ENCODE results near the gene SPATA3.

Gene SPATA3

DNA sequence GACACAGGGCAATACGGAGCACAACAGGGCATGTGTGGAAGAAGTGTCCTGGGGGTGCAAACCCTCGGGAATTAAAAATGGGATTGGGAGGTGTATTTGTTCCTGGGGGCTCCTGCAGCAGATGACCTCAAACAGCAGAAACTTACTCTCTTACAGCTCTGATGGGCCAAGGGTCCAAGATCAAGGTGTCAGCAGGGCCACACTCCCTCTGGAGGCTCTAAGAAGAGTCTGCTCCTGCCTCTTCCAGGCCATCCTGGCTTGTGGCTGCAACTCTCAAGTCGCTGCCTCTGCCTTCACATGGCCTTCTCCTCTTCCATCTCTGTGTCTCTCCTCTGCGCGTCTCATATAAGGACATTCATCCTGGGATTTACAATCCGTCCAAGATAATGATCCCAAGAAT, 12.4 kb upstream of the SPATA3 start:
- Histone ChIP-seq H3K9ac (ENCODE audit: low read length) (no peak overlapping the region), H4K20me1 (ENCODE audit: insufficient read depth, low read length) (no peaks in the 10 kb centered on the region), H3K4me1 (ENCODE audit: low read length) (no peaks in the 10 kb centered on the region), H3K36me3 (replicated peaks; ENCODE audit: insufficient read depth, low read length) (no peaks in the 10 kb centered on the region), H2AFZ (ENCODE audit: low read length) (no peak overlapping the region), H3K27ac (ENCODE audit: low read length) (no peak overlapping the region), H3K4me2 (ENCODE audit: low read depth, low read length) (no peak overlapping the region), H3K79me2 (ENCODE audit: low read length) (no peaks in the 10 kb centered on the region), H3K4me3 (ENCODE audit: low read length) (no peak overlapping the region), H3K27me3 (replicated peaks; ENCODE audit: insufficient read depth, low read length) (no peaks in the 10 kb centered on the region), H3K9me3 (replicated peaks; ENCODE audit: insufficient read depth, low read length) (no peaks in the 10 kb centered on the region), H3F3A (ENCODE audit: insufficient read depth, low read length) (no peaks in the 10 kb centered on the region), H3K9me2 (replicated peaks; ENCODE audit: insufficient read depth, low read length) (no peaks in the 10 kb centered on the region)
- DNase-seq, result no peak
- TF ChIP-seq EZH2 (optimal IDR thresholded peaks at IDR 0.05; ENCODE audit: low read depth, low read length), result no peak
- TF ChIP-seq EZH2phosphoT487 (IDR thresholded peaks at IDR 0.05; ENCODE audit: low read length), result no peak
- TF ChIP-seq, protein P1, sequence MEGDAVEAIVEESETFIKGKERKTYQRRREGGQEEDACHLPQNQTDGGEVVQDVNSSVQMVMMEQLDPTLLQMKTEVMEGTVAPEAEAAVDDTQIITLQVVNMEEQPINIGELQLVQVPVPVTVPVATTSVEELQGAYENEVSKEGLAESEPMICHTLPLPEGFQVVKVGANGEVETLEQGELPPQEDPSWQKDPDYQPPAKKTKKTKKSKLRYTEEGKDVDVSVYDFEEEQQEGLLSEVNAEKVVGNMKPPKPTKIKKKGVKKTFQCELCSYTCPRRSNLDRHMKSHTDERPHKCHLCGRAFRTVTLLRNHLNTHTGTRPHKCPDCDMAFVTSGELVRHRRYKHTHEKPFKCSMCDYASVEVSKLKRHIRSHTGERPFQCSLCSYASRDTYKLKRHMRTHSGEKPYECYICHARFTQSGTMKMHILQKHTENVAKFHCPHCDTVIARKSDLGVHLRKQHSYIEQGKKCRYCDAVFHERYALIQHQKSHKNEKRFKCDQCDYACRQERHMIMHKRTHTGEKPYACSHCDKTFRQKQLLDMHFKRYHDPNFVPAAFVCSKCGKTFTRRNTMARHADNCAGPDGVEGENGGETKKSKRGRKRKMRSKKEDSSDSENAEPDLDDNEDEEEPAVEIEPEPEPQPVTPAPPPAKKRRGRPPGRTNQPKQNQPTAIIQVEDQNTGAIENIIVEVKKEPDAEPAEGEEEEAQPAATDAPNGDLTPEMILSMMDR (IDR thresholded peaks at IDR 0.05; ENCODE audit: low read length), result no peak

DNA sequence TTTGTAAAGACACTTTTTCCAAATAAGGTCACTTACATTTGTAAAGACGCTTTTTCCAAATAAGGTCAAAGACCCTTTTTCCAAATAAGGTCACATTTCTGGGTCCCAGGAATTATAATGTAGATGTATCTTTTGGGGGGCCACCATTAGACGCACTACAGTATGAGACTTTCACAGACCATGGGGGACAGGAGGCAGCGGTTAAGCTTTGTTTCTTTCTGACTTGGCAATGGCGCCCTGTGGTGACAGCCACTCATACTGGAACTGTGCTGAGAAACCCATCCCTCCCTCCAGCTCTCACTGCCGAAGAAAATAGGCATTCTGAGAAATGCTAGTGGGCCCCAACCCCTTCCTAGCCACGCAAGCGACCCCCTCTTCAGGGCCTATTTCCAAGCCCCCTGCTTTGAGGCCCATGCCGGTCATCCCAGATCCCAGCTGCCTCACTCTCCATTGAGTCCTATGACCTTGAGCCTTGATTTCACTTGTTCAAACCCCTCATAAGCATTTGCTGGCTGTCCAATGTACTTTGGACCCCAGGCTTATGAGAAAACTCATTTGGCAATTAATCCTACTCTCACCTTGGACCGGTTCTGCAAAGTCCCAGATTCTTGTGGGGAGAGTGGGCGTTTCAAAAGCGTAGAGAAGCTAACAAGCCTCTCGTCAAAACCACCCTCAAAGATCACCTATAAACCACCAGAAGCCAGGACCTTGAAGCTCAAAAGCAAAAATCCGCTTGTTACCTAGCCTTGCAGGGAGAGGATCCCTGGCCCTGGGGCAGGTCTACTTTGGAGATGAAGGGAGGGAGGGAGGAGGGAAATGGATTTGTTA, 11.3 kb upstream of the SPATA3 start:
- no peaks in the 10 kb centered on the region for H3K9me3 ChIP-seq (replicated peaks; ENCODE audit: insufficient read depth, low read length)
- H3K9me2 ChIP-seq (replicated peaks; ENCODE audit: insufficient read depth, low read length), result no peaks in the 10 kb centered on the region
- no peak overlapping the region for H3K27ac ChIP-seq (ENCODE audit: low read length)
- no peak overlapping the region for H3K4me3 ChIP-seq (ENCODE audit: low read length)
- H2AFZ ChIP-seq (ENCODE audit: low read length), result no peak overlapping the region
- no peaks in the 10 kb centered on the region for H3K79me2 ChIP-seq (ENCODE audit: low read length)
- DNase-seq, result no peak
- H3F3A ChIP-seq (ENCODE audit: insufficient read depth, low read length), result no peaks in the 10 kb centered on the region
- no peak overlapping the region for H3K9ac ChIP-seq (ENCODE audit: low read length)
- no peaks in the 10 kb centered on the region for H3K36me3 ChIP-seq (replicated peaks; ENCODE audit: insufficient read depth, low read length)
- TF ChIP-seq, protein P1 (IDR thresholded peaks at IDR 0.05; ENCODE audit: low read length), result no peak
- TF ChIP-seq EZH2phosphoT487 (IDR thresholded peaks at IDR 0.05; ENCODE audit: low read length) (no peak), EZH2 (optimal IDR thresholded peaks at IDR 0.05; ENCODE audit: low read depth, low read length) (no peak)
- no peaks in the 10 kb centered on the region for H3K27me3 ChIP-seq (replicated peaks; ENCODE audit: insufficient read depth, low read length)
- no peaks in the 10 kb centered on the region for H3K4me1 ChIP-seq (ENCODE audit: low read length)
- no peaks in the 10 kb centered on the region for H4K20me1 ChIP-seq (ENCODE audit: insufficient read depth, low read length)
- no peak overlapping the region for H3K4me2 ChIP-seq (ENCODE audit: low read depth, low read length)

DNA sequence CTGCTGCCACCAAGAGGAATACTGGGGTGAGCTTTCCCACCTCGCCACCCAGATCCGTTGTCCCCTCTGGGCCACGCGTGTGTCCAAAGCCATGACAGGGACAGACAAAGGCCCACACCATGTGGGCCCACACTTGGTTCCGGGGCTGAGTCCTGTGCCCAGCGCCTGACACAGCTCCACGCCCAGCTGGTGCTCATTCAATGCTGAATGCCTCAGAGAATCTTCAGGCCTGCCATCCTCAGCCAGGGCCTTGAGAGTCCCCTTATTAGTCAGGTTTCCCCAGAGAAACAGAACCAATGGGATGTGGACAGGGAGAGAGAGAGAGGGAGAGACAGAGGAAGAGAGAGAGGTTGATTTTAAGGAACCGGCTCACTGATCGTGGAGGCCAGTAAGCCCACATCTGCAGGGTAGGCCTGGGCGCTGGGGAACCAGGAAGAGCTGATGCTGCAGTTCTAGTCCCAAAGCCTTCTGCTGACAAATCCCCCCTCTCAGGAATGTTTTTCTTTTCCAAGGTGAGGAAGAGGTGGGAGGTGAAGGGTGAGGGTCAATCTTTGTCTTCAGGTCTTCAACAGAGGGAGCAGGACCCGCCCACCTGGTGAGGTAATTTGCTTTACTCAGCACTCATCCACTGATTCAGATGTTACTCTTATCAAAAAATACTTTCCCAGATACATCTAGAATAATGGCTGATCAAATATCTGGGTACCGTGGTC, 10.2 kb upstream of the SPATA3 start:
- TF ChIP-seq EZH2phosphoT487 (IDR thresholded peaks at IDR 0.05; ENCODE audit: low read length), result no peak
- no peak for TF ChIP-seq EZH2 (optimal IDR thresholded peaks at IDR 0.05; ENCODE audit: low read depth, low read length)
- TF ChIP-seq, protein P1 (IDR thresholded peaks at IDR 0.05; ENCODE audit: low read length), result no peak
- H3F3A ChIP-seq (ENCODE audit: insufficient read depth, low read length), result no peaks in the 10 kb centered on the region
- no peaks in the 10 kb centered on the region for H4K20me1 ChIP-seq (ENCODE audit: insufficient read depth, low read length)
- no peaks in the 10 kb centered on the region for H3K9me2 ChIP-seq (replicated peaks; ENCODE audit: insufficient read depth, low read length)
- DNase-seq, result no peak
- H3K4me2 ChIP-seq (ENCODE audit: low read depth, low read length), result no peak overlapping the region
- no peak overlapping the region for H2AFZ ChIP-seq (ENCODE audit: low read length)
- H3K79me2 ChIP-seq (ENCODE audit: low read length), result no peaks in the 10 kb centered on the region
- no peaks in the 10 kb centered on the region for H3K9me3 ChIP-seq (replicated peaks; ENCODE audit: insufficient read depth, low read length)
- H3K27me3 ChIP-seq (replicated peaks; ENCODE audit: insufficient read depth, low read length), result no peaks in the 10 kb centered on the region
- H3K4me3 ChIP-seq (ENCODE audit: low read length), result no peak overlapping the region
- no peak overlapping the region for H3K9ac ChIP-seq (ENCODE audit: low read length)
- no peak overlapping the region for H3K27ac ChIP-seq (ENCODE audit: low read length)
- no peaks in the 10 kb centered on the region for H3K36me3 ChIP-seq (replicated peaks; ENCODE audit: insufficient read depth, low read length)
- no peaks in the 10 kb centered on the region for H3K4me1 ChIP-seq (ENCODE audit: low read length)
